IPS-NIHi7 (cell line): Measurements from ENCODE around the gene PPP2R3A.

Experiments used
- DNase-seq: peaks from one replicate; pipeline ENCODE4 v3.0.0; 2012; ENCODE audit warnings: mixed read lengths; ENCODE audit errors: extremely low spot score

Gene PPP2R3A

GRCh38 chr3:136195258-136196063 is 229.9 kb downstream of the PPP2R3A start:
- peak; percentile 75 for DNase-seq

- no peak for DNase-seq
These were observed 230.5 kb downstream of the PPP2R3A start, which contains the start of gene MSL2 for GRCh38 chr3:136196064-136196400. TSS of gene MSL2 (minus strand) at chr3:136196335. CDS start at chr3:136195113, 1,222 bp downstream.

GRCh38 chr3:136196401-136197158 is 231.1 kb downstream of the PPP2R3A start:
- peak; percentile 95 for DNase-seq

GRCh38 chr3:136197159-136197793 is 231.7 kb downstream of the PPP2R3A start:
- DNase-seq = no peak
